IPS-NIHi11 (cell line): Measurements from ENCODE around the gene ELOA.
A peak's percentile ranks its signal among the peaks of the same experiment; 100 is the strongest.
"Not testable (repeated sequence)": the region's sequence is repeated elsewhere in the genome, so short reads cannot be mapped to it uniquely, and the experiment has no call there.

Experiments
- DNase-seq: peaks from one replicate; pipeline ENCODE4 v3.0.0; 2012; ENCODE audit warnings: mixed read lengths, low spot score

ELOA gene

DNA sequence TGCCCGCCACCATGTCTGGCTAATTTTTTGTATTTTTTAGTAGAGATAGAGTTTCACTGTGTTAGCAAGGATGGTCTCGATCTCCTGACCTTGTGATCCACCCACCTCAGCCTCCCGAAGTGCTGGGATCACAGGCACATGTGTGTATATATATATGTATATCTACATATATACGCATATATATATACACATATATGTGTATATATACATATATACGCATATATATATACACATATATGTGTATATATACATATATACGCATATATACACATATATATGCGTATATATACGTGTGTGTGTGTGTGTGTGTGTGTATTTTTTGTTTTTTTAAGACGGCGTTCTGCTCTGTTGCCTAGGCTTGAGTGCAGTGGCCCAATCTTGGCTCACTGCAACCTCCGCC, 39.9 kb downstream of the ELOA start:
- not testable (repeated sequence) for DNase-seq

DNA sequence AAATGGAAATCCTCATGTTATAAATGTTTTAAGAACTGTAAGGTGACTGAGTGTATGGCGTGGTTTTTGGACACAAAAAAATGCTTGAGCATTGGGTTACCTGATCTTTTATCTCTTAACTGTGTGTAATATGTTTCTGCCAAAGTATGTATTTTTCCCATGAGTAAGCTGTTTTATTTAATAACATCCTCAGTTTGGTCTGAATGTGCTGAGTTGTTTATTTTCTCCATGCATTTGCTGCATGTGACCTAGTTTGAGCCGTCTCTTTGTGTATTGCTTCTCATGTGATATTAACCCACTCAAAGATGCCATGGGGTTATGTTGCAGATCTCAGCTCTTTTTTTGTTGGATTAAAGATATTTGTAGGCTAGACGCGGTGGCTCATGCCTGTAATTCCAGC, 41.6 kb downstream of the ELOA start:
- no peak for DNase-seq

DNA sequence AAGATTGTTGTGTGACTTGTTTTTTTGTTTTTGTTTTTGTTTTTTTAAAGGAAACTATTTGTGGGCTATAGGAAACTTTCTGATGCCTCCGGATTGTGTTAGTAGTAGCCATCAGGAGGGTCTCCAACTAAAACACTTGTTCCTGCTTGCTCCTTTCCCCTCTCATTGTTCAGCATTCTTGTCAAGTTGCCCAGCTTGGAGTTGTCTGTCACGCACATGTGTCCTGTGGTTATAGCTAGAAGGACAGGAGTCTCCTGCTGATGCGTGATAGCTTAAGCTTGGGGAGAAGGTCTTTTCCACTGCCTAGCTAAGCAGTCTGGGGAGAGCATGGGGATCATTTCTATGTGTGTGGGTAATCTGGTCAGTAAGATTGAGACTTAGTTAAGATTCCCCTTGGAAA, 44.4 kb downstream of the ELOA start:
- no peak for DNase-seq

DNA sequence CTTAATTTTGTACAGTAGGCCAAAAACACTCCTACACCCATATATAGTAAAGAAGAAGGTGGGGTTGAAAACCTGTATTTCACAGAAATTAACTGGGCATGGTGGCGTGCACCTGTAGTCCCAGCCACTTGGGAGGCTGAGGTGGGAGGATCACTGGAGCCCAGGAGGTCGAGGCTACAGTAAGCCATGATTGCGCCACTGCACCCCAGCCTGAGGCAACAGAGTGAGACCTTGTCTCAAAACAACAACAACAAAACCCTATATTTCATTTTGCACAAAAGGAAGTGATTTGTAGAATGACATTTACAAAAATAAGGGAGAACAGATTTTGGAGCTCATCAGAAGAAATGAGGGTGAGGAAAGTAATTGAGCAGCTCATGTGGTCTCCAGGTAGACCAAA, 45.4 kb downstream of the ELOA start:
- no peak for DNase-seq

DNA sequence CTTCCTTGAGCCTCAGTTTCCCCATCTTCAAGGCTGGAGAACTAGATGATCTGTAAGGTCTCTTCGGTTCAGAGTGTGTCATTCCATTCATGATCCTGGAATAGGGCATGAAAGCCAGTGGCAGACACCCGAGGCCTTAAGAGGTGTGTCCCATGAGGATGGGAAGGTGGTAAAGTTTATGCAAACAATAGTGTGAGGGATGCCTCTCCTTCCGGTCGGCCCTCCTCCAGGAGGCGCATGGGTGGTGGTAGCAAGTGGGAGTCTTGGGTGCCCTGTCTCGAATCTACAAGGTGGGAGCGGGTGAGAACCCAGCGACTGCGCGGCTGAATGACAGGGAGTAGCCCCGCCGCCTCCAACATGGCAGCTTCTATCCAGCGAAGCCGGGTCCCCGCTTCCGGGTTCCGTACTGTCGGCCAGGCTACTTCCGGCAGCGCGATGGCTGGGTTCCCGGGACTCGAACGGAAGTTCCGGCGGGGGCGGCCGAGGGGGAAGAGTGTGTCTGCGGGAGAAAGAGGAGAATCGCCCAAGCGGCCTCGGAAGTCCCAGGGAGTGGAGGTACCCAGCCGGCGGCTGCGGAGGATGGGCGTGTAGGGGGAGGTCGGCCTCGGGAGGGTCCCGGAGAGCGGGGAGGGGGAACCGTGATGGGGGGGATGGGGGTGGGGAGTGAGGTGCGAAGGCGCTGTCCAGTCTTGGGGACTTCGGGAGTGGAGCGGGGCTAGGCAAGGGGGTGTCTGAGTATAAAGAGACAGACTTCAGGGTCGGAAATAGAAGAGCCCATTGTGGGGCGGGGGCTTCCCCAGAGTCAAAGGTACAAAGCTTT, 47.6 kb downstream of the ELOA start, which contains the start of gene LYPLA2:
LYPLA2 (plus strand) TSS at position 450 of the 820 bp plus-strand sequence. CDS start 1,538 bp downstream, outside the sequence.
- peak; percentile 93 for DNase-seq

DNA sequence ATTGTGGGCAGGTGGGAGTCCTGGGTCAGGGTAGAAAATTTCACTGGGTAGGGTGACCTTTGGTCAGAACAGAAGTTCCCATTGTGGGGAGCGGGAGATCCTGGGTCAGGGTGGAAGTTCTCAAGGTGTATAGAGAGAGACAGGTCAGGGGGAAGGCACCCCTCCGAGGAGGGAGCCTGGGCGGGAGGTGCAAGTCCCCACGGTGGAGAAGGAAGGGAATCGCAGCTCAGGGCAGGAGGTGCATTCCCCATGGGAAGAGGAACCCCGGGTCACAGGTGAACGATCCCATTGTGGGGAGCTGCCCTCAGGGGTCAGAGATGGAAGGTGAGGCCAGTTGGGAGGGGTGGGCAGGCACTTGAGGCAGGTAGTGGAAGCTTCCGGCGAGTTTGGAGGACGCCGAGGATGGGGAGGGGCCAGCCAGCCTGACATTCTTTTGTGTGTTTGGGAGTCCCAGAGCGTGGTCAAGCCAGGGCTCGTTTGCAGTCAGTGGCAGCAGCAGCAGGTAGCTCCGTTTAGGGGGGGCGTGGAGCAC, 48.3 kb downstream of the ELOA start:
- DNase-seq: peak; percentile 81

DNA sequence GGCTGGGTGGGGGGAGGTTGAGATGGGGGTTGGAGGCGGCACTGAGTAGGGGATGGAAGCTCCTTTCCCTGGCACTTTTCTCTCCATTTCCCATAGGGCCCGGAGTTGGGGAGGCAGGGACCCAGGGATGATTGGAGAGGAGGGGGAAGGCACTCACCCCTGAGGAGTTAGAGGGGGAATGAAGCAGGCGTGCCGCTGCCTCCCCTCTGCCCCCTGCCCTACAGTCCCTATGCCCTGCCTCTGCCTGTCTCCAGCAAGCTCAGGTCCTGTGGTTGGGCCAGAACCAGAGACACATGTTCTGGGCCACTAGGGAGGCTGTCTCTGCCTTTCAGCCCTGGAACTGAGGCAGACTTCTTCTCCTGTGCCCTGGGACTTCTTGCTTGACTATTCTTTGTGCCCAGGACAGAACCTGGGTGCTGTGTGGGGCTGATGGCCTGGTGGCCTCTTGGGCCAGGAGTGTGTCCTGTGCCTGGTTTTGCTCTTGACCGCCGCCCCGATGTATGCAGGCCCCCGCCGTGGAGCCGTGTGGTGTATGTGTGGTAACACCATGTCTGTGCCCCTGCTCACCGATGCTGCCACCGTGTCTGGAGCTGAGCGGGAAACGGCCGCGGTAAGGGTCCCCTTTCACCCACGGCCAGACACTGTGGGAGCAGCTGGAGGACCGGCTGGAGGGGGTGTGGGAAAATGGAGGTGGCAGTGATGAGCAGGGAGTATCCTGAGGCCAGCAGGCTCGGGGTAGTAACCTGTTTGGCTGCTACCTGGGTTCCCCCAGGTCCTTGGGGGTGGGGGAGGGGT, 49.1 kb downstream of the ELOA start:
- DNase-seq: peak; percentile 35

DNA sequence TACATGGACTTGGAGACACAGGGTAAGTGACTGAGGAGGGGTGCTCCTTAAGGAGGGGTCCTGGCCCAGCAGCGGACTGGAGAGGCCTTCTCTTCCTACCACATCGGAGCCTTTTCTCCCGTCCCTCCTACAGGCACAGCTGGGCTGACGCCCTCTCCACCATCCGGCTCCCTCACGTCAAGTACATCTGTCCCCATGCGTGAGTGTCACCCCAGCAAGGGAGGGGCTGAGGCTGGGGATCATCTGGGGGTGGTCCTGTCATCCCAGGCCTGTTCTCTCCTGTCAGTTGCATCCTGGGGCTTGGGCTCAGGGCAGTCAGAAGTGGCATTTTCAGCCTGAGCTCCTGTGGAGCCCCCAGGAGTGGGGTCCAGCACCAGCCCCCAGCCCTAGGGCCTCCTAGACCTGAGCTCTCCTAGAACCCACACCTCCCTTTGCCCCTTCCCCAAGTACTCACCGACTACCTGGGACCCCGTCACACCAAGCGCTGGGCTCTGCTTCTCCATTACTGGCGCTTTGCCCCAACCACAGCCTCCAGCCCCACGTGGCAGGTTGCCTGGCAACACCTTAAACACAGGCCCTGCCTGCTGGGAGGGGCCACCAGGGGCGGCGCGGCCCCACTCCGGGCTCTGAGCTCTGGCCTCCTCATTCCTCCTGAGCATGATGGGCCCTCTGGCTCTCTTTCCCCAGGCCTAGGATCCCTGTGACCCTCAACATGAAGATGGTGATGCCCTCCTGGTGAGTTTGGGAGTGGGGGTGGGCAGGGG, 49.9 kb downstream of the ELOA start:
- peak; percentile 41 for DNase-seq

DNA sequence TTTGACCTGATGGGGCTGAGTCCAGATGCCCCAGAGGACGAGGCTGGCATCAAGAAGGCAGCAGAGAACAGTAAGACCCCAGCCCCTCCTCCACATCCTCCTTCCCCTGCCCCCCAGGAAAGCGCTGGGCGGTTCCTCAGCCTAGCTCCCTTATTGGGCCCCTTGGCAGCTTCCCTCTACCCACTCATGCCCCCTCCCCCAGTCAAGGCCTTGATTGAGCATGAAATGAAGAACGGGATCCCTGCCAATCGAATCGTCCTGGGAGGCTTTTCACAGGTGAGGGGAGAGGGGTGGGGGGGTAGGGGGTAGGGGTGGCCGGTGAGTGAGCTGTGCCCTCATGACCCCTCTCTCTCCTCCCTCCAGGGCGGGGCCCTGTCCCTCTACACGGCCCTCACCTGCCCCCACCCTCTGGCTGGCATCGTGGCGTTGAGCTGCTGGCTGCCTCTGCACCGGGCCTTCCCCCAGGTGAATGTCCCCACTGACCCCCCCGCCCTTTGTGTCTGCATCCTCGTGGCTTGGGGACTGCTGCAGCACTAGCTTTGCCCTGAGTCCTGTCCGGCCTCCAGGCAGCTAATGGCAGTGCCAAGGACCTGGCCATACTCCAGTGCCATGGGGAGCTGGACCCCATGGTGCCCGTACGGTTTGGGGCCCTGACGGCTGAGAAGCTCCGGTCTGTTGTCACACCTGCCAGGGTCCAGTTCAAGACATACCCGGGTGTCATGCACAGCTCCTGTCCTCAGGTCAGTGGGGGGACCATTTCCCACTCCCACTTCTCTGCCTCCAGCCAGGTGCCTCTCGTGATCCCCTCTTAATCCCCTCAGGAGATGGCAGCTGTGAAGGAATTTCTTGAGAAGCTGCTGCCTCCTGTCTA, 50.8 kb downstream of the ELOA start:
- no peak for DNase-seq

DNA sequence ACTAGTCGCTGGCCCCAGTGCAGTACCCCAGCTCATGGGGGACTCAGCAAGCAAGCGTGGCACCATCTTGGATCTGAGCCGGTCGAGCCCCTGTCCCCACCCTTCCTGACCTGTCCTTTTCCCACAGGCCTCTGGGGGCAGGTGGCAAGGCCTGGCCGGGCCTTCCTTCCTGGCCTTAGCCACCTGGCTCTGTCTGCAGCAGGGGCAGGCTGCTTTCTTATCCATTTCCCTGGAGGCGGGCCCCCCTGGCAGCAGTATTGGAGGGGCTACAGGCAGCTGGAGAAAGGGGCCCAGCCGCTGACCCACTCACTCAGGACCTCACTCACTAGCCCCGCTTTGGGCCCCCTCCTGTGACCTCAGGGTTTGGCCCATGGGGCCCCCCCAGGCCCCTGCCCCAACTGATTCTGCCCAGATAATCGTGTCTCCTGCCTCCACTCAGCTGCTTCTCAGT, 51.5 kb downstream of the ELOA start:
- not testable (repeated sequence) for DNase-seq

DNA sequence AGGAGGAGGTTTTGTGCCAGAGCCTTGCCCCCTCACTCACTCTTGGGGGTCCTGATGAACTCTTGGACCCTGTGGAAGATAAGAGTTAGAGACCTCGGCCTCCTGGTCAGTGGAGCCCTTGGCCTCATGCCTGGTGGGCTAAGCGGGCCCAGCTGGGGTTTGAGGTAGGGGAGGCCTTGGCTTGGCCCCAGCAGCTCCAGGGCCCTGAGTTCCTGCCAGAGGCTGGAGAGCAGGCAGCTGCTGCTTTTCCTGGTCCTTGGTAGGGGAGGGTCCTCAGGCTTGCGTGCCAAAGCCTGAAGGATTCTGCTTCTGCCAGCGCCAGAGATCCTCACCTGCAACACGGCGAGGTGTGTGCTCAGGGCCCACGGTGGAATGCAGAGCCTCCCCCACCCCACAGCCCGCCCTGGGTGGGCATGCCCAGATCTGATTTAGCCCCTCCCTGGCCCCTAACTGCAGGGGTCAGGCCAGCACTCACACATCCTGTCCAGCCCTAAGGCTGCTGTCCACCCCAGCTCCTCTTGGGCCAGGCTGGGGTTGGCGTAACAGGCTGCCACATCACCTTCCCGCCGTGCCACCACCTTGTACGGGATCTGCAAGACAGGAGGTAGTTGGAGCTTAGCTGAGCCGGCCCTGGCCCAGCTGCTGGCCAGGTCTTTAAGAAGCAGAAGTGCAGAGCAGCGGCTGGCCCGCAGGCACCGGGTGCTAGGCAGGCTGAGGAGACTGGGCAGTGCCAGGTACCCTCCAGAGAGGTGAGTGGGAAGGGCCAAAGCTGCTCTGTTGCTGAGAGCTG, 52.6 kb downstream of the ELOA start:
- no peak for DNase-seq

DNA sequence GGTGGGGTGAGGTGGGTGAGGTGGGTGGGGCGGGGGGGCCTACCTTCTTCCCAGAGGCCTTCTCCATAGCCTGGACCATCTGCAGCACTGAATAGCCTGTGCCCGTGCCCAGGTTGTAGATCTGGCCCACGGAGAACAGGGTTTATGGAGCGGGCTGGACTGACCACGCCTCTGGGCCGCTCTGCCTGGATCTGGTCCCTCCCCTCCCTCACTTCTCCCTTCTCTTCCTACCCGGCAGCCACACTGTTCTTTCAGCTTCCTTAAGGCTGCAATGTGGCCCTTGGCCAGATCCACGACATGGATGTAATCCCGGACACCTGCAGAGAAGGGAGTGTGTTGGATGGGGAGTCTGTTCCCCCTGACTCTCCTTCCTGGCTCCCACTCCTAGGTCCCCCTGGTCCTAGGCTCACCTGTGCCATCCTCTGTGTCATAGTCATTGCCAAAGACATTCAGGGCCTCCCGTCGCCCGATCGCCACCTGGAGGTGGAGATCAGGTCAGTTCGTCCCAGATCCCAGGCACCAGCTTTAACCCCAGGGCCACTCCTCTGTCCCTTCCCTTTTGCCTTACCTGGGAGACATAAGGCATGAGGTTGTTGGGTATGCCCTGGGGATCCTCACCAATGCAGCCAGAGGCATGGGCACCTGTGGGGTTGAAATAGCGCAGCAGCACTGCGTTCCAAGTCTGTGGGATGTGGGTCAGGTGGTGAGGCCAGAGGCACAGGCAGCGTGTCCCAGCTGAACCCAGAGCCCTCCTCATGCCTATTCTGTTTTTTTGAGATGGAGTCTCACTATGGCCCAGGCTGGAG, 53.4 kb downstream of the ELOA start:
- no peak for DNase-seq

DNA sequence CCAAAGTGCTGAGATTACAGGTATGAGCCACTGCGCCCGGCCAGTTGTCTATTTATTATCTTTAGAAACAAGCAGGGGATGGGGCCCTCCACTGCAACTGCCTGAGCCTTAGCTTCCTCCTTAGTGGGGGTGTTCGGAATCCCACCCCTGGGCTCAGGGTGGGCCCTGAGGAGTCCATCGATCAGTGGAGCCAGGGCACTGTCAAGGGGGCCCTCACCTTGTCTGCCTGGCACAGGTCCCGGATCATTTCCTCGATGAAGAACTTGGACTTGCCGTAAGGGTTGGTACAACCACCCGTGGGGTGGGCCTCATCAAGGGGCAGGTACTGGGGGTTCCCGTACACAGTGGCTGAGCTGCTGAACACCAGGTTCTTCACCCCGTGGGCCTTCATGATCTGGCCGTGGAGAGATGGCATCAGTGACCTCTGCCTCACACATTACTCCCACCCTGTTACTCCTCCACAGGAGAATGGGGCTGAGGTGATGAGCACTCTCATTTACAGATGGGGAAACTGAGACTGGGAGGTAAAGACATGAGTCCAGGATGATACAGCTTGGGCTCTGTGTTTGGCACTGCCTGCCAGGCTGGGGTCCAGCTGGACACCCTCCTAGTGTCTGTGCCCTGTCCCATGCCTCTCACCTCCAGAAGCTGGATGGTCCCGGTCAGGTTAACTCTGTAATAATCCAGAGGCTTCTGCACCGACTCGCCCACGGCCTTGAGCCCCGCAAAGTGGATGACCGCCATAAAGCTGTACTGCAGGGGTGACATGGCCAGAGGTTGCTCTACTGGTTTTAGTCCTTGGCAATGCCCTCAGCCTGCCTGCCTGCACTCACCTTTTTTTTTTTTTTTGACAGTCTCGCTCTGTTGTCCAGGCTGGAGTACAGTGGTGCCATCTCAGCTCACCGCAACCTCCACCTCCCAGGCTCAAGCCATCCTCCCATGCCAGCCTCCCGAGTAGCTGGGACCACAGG, 54.5 kb downstream of the ELOA start:
- DNase-seq: no peak

DNA sequence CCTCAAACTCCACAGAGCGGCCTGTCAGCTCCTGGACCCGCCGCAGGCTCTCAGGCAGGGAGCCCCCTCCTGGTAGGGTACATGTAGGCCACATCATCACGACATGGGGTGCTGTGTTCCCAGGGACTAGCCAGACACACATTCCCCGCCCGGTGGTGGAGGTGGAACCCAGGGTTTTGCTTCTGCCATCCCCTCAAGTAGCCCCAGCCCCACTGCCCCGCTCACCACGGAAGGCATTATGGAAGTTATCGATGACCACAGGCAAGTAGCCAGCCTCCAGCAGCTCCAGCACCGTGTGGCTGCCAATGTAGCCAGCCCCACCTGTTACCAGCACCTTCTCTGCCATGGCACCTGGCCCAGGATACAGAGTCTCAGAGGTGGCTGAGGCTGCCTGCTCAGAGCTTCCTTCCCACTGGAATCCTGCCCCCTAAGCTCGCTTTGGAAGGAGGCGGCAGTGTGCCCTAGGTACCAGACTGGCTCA, 55.4 kb downstream of the ELOA start:
- peak; percentile 56 for DNase-seq

DNA sequence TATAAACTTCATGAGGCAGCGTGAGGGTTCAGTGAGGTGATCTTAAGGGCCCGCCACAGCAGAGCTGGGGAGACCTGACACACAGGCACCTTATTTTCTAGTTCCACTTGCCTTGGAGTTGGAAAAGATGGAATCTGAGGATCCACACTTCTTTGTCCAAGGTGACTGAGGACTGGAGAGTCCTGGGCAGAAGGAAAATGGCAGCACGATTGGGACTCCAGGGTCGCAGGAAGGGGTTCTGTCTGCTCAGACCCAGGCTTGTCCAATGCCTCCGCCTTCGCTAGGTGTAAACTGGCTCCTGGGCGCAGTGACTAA, 55.9 kb downstream of the ELOA start:
- DNase-seq: no peak

DNA sequence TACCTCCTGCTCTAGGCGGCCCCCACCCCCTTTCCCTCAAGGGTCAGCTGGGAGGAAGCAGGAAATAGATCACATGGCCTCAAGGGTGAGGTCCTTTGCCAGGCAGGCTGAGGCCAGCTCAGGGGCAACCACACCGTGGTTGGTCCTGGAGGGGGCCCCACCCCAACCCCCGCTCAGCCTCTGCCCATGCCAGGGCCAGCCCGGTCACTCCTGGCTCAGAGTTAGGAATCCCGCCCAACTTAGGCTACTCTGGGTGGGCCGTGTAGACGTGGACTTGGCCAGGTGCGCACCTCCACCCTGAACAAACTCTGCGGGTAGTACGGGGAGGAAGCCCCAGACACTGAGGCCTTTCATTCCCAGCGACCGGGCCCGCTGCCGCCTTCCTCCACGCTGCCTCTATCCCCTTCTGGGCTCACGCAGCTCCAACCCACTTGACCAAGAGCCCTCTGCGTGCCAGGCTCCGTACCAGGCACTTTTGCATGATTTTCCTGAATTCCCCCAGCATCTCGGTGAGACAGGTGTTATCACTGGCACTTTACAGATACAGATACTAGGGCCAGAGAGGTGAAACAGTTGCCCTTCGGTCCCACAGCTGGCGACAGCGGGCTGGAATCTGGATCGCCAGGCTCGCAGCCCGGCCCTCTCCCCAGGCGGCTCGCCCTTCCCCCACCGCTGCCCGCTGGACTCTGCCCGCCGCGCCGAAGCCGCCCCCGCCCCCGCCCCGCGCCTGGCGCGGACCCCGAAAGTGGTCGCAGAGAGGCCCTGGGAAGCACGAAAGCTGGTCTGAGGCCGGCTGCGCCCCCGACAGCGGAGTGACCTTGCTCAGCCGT, 56.5 kb downstream of the ELOA start:
- peak; percentile 79 for DNase-seq
